Endothelial cell of umbilical vein (primary cell): ENCODE measurements around the gene SENP5.

Experiments
- CTCF ChIP-seq, 2 donors: IDR thresholded peaks; 1 replicate in 1 of 2; 2 replicates in 1 of 2; pipeline ENCODE4 v1.5.1; 2011; ENCODE audit warnings: low read length in 2 of 2, mild to moderate bottlenecking in 2 of 2, moderate library complexity in 2 of 2, control low read depth in 1 of 2, inconsistent platforms in 1 of 2, low read depth in 1 of 2; ENCODE audit not compliant: insufficient read depth in 1 of 2; ENCODE audit errors: extremely low read depth in 1 of 2
- POLR2A ChIP-seq: IDR thresholded peaks from 2 replicates; pipeline ENCODE4 v1.6.1; 2012; ENCODE audit warnings: low read depth, mild to moderate bottlenecking, control low read depth, low read length
- POLR2AphosphoS5 ChIP-seq: IDR thresholded peaks from 2 replicates; pipeline ENCODE4 v1.6.1; 2012; ENCODE audit warnings: low read depth, mild to moderate bottlenecking, control low read depth, low read length, moderate library complexity; ENCODE audit not compliant: insufficient read depth

GRCh38 chr3:196954832-196955231, 87.1 kb downstream of the SENP5 start:
- TF ChIP-seq CTCF (IDR thresholded peaks at IDR 0.05; ENCODE audit: extremely low read depth in 1 of 2, insufficient read depth in 1 of 2, low read depth in 1 of 2, low read length in 2 of 2), result no peak
- TF ChIP-seq POLR2A, result no peak
- no peak for TF ChIP-seq POLR2AphosphoS5
